Fibroblast of skin of left quadriceps (primary cell): Measurements from ENCODE around the gene DEPDC1B.
"Not testable (repeated sequence)": the region's sequence is repeated elsewhere in the genome, so short reads cannot be mapped to it uniquely, and the experiment has no call there.

Experiments used
- DNase-seq, 2 experiments: peaks; one replicate each; pipeline ENCODE4 v3.0.0-alpha.2; 2013; ENCODE audit warnings: low read depth in 2 of 2

Gene DEPDC1B

DNA sequence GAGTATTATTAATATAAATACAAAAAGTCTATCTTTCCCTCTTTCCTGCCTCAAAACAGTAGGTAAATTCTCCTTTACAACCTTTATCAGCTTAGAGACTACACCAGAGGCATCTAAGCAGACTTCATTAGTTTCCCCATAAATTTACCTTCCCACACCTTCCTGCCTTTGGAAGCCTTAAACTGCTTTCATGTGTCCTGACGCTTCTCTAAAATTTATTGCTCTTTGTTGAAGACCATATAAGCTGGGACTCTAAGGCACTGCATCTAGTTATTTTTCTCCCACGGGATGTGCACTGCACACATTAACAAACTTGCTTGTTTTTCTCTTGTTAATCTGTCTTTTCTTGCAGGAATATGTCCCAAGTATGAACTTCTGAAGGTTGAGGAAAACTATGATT is 51.8 kb downstream of the DEPDC1B start:
- DNase-seq = no peak

DNA sequence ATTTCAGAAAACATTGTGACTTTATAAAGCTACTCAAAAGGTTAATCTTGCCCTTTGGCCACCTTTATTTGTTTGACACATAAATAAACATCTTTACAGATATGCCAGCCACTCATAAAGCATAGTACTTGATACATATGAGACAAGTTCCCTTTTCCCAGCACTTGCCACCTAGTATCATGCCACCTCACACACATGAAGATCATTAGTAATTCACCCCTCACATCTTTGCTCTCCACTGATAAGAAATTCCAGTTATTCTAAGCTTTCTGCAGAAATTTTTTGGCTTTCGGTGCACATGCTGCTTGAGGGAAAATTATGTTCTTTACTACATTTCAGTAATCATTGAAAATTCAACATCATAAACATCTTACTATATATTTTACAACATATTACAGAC is 59.1 kb downstream of the DEPDC1B start:
- DNase-seq = no peak

DNA sequence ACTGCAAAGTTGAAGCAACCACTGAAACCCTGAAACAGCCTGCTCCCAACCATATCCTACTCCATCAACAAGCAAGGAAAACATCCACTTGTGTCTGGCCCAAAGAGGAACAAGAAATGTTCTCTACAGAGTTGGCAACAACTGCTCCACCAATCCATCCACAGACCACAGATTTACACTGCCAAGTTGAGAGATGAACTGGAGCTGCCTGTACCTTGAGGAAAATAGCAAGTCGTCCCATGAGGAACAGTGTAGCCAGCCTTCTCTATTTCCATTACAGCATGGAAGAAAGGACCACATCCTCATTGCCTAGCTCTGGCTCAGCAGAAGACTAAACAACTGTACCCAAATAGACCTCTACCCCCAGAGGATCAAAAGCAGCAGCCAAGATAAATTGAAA is 60.4 kb downstream of the DEPDC1B start:
- DNase-seq = no peak

DNA sequence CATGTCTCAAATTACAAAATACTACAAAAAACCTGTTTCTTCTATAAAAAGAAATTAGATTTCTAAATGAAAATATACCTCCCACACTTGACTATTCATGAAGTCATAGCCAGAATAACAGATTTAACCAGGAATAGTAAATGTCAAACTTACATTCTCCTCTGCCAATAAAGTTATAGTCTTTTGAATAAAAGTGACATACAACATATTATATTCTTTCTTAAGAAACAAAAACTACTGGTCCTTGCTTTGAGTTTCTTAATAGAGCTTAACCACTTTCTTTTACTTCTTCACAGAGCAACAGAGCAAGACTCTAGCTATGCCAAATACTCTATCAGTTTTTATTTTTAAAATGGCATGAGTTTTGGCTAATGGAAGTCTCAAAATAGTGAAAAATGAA is 61.7 kb downstream of the DEPDC1B start:
- DNase-seq = no peak

DNA sequence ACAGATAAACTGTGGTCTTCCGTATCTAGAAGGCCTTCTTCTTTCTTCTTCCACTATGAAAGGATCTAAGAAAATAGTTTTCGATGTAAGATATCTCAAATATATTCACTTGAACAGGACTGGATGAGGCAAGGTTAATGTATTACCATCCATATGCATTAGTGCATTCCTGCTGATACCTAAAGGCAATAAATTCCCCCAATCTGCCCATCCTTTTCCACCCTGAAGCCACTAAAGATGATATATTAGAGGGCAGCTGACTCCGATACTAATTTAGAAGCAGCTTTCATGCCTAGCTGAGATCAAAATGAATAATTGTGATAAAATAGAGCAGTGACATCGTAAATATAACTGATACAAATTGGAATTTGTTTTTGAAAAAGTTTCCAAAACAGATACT is 63.3 kb downstream of the DEPDC1B start:
- DNase-seq = no peak

DNA sequence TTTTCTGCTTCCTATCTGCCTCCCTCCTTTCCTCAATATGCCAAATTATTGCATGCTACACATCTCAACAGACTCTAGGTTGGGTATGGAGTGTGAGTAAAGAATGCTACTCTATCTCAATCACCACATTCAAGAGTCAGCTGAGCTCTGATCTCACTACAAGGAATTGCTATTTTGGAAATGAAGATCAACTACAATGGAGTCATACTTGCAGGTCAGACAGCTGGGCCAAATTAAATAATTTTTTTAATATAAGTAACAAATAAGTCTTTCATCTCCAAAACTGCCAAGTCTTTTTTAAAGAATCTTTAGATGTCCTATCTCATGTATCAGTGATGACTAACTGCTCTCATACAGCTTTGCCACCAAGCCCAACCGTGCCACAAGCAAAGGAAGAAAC is 64.0 kb downstream of the DEPDC1B start:
- DNase-seq = no peak

DNA sequence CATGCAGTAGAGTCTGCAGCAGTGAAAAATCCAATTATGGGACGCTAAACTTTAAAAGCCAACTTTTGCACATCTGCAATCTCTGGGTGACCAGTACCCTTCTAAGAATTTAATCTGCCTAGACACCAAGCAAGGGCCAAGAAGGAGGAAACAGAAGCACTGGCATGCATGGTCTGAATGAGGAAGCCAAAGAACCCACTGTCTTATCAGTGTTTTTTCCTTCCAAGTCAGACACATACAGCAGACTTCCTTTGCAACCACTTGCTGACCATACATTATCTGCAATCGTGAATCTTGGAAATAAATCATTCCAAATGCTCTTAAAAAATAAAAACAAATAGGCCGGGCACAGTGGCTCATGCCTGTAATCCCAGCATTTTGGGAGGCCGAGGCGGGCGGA is 65.9 kb downstream of the DEPDC1B start:
- DNase-seq = no peak

DNA sequence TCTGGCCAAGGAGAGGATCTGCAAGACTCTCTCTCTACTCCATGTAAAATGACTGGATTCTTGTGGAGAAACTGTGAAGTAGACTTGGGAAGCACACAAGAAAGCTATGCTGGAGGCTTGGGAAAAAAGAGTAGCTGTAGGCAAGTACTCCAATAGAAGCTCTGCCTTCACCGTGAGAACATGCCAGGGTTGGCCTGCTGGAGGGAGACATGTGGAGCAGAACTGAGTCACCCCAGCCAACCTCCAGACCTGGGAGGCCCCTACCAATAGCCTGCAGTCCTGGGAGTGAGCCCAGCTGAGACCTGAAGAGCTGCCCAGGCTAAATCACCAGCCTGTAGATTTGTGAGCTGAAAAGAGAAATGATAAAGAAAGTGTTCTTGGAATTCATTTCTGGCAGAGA is 66.6 kb downstream of the DEPDC1B start:
- peak; percentile 27 to 35 for DNase-seq

DNA sequence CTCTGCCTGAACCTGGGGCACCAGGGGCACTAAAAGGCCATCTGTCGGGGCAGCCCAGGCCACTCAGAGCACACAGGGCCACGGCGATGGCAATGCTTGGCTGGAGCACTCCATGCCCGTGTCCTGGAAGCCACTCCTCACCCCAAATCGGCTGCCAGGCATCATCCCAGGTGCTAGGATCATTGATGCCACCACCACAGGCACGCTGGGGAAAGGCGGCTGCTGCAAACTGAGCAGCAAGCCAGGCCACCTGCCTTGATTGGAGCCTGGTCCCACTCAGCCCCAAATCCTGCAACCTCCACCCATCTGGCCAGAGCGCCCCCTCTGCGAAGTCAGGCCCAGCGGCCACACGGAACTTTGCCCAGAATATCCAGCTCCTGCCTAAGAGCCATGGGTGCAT is 67.8 kb downstream of the DEPDC1B start:
- DNase-seq = no peak

DNA sequence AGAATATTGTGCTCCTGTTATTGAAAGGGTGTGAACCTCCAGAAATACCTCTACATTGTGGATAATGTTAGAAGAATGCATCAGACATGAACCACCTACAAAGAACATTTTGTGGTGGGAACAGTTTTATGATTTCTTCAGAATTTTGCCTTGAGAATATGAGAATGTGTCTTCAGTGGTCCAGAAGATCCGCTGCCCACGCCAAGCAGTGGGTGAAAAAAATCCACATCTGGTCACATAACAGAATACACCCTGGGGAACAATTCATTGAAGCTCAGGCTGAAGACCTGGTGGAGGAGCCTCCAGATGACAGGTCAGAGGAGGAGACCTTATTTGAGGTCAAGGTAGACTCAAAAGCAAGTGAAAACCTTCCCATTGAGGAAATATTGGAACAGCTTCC is 69.1 kb downstream of the DEPDC1B start:
- DNase-seq = no peak

DNA sequence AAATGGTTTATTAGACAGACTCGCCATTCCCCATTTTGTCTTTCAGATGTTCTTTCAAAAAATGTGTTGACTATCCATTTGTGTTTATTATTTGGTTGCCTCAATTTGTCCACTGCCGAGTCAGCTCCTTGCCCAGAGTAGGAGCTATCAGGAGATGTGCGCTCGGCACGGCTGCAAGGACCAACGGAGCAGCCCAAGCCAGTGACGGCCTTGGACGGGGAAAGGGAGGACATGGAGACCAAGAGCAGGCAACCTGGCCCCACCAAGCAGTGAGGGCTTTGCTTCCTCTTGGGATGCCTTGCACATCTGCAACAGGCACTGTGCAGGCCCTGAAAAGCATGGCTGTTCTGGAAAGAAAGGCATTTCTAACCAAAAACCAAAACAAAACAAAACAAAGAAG is 69.8 kb downstream of the DEPDC1B start:
- DNase-seq = no peak

DNA sequence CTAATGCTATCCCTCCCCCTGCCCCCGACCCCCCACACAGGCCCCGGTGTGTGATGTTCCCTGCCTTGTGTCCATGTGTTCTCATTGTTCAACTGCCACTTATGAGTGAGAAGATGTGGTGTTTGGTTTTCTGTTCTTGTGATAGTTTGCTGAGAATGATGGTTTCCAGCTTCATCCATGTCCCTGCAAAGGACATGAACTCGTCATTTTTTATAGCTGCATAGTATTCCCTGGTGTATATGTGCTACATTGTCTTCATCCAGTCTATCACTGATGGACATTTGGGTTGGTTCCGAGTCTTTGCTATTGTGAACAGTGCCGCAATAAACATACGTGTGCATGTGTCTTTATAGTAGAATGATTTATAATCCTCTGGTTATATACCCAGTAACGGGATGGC is 75.1 kb downstream of the DEPDC1B start:
- DNase-seq = not testable (repeated sequence)

DNA sequence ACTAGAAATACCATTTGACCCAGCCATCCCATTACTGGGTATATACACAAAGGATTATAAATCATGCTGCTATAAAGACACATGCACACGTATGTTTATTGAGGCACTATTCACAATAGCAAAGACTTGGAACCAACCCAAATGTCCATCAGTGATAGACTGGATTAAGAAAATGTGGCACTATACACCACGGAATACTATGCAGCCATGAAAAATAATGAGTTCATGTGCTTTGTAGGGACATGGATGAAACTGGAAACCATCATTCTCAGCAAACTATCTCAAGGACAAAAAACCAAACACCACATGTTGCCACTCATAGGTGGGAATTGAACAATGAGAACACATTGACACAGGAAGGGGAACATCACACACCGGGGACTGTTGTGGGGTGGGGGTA is 79.2 kb downstream of the DEPDC1B start:
- not testable (repeated sequence) for DNase-seq

DNA sequence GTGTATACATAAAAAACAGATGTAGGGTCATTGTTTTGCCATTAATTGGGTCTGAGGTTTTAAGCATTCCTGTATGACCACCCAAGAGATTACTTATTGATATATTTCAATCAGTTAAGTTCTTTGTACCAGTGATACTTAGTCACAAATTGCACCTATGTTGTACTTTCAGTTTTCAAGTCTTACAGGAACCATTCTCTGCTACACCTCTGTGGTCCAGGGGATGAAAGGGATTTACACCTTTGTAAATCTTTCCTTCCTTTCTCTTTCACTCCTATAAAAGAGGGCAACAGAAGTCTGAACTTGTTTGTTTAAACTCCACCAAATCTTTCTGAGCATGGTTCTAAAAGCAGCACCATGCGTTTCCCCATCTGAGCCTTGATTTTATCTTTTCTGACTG is 86.1 kb downstream of the DEPDC1B start:
- no peak for DNase-seq

DNA sequence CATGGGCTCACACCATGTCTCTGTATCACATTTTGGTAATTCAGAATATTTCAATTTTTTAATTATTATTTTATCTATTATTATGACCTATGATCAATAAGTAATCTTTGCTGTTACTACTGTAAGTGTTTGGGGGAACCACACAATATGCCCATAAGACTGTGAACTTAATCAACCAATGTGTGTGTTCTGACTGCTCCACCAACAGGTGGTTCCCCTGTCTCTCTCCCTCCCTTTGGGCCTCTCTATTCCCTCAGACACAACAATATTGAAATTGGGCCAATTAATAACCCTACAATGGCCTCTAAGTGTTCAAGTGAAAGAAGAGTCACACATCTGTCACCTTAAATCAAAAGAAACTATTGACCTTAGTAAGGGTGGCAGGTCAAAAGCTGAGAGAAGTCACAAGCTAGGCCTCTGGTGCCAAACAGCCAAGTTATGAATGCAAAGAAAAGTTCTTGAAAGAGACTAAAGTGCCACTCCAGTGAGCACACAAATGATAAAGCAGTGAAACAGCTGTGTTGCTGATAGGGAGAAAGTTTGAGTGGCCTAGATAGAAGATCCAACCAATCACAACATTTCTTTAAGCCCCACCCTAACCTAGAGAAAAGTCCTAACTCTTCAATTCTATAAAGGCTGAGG is 88.7 kb downstream of the DEPDC1B start:
- DNase-seq = no peak

DNA sequence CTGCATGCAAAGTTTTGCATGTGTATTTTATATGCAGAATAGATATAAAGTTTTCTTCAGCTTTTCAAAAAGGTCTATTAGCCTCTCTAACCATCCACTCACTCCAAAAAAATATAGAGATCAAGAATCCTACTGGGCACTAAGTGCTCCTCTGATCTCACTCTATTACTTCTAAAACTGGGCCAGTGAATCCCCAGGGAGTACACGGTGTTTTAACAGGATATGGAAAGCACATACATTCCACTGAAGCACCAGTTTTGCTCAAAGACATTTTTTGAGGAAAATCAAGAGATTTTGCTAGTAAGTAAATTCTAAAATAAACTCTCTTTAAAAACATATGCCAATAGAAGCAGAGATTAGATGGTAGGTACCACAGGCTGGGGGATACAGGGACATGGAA is 95.2 kb downstream of the DEPDC1B start:
- no peak for DNase-seq

DNA sequence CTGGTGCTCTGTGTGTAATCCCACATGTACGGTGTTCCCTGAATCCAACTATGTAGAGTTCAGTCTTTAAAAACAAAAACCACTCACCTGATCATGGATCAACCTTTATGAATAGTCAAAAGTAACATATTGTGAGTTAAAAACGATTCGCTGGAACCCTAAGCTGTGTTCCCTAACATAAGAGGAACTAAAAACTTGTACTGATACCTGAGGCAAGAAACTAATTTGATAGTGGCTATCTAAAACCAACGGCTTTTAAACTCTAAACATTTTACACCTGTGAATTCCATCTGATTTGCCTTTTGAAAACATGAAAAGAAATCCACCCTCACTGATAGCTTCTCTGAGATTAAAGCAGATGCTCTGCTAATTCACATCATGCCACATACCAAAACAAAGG is 101.5 kb downstream of the DEPDC1B start:
- DNase-seq = no peak

DNA sequence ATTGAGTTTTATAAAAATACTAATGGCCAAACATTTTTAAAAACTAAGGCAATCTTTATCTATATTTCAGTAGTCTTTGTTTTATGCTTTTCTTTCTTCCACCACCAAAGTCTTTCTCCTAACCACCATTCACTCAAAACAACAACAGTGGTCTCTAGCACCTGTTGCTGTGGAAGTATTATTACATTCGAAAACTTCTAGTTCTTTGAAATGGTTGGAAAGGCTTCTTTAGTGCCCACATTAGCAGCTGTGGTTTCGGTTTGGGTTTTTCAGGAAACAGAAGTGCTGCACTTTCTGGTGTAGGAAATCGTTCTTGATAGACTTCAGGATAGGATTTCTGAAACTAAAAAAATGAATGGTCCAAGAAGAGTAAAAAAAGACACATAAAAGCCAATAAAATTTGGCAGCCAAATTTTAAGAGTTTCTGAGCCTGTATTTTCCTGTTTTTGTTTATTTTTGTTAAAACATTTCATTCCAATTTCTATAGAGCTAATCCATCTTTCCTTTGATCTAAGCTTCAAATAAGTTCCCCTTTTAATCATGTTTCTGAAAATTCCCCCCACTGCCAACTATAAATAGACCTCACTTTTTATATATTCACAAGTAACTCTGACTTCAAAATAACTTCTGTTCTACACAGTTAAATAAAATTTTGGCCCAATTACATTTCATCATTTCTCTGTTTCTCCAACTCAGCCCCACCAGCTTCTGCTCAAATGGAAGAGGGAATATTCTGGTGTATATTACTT is 102.2 kb downstream of the DEPDC1B start:
- no peak for DNase-seq

DNA sequence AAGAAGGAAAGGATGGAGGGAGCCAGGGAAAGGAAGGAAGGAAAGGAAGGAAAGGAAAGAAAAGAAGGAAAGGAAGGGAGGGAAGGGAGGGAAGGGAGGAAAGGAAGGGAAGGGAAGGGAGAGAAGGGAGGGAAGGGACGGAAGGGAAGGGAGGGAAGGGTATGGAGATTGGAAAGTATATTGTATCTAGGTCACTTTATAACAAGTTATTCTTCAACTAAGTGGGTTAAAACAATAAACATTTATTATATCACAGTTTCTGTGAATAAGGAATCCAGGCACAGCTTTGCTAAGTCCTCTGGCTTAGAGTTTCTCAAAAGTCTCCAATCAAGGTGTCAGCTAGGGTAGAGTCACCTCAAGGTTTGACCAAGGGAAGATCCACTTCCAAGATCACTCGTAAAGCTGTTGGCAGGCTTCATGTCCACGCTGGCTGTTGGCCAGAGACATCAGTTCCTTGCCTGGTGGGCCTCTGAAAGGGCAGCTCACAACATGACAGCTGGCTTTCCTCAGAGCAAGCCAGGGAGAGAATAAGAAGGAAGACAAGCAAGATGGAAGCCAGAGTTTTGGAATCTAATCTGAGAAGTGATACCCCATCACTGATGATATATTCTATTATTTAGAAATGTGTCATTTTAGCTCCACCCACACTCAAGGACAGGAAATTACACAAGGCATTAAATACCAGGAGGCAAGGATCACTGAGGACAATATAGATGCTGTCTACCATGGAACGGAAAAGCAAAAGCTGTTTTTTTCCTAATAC is 105.1 kb downstream of the DEPDC1B start:
- DNase-seq = no peak

DNA sequence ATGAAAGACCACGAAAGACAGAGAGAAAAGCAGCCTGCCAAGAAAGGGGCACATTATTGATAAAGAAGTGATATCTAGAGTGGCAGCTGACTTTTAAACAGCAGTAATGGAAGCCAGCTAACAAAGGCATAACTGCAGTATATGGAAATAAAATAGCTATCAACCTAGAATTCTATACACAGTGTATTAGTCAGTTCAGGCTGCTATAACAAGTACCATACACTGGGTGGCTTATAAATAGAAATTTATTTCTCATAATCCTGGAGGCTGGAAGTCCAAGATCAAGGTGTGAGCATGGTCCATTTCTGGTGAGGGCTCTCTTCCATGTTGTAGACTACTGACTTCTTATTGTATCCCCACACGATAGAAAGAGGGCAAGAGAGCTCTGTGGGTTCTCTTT is 109.8 kb downstream of the DEPDC1B start:
- DNase-seq = no peak

DNA sequence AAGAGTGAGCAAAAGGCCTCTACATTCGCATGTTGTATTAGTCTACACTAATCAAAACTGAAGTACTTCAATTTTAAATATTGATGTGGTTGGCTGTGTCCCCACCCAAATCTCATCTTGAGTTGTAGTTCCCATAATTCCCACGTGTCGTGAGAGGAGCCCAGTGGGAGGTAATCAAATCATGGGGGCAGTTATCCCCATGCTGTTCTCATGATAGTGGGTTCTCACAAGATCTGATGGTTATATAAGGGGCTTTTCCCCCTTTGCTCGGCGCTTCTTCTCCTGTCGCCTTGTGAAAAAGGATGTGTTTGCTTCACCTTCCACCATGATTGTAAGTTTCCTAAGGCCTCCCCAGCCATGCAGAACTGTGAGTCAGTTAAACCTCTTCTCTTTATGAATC is 112.7 kb downstream of the DEPDC1B start:
- DNase-seq = not testable (repeated sequence)

DNA sequence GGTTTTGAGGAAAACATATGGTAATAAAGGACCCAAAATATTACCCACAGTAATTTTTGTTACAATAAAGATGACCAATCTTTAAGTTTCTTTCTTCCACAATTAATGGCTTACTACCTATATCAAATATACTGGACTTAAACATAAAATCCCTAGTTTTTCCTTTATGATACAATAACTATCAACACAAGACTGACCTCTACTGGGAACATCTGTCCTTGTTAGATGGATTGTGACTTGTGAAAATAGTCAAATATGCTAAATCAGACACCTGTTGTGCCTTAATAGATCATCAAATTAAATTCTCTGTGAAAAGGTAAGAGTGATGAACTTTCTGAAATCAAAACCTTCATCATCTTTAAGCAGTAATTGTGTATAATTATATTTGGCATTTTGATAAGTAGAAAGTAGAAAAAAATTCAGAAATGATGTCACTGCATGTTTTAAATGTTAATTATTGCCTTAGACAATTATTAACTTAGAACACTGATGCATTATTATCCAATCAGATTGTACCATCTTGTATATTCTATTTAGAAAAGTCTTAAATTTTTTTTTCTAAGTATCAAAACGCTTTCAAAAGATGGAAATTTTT is 113.6 kb downstream of the DEPDC1B start:
- peak; percentile 17 to 20 for DNase-seq

DNA sequence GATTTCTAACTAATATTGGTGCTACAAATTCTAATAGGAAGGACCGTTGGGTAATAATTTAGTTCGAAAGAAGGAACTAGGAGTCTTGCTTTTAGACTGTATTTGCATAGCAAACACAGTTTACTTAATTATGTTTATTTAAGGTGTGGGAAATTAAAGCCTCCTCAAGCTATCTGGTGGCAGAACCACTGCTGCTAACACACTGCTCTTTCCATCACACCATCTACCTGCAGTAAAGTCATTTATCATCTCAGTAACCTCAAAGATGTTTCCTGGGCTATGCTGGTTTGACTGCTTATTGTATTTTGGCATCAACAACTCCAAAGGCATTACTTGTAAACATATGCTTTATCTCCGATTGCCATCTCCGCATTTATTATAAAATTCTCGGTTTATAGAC is 114.3 kb downstream of the DEPDC1B start:
- DNase-seq = no peak
